Measurements from ENCODE around the gene DDX23.

The DDX23 gene

DNA sequence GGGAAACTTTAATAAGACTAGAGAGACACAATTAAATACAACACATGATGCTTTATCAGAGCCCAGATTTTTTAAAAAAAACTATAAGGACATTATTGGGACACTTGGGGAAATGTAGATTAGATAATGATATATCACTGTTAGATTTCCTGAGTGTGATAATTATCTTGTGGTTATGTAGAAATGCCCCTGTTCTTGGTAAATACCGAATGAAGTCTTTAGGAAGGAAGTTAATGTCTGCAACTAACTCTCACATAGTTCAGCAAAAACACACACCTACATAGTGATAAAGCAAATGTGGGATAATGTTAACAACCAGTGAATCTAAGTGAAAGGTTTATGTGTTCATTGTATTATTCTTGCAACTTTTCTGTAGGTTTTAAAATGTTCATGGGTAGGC, 48.3 kb downstream of the DDX23 start:
- no peak for DNase-seq (ENCODE audit: extremely low read depth, low read depth)
- TF ChIP-seq, protein P1, sequence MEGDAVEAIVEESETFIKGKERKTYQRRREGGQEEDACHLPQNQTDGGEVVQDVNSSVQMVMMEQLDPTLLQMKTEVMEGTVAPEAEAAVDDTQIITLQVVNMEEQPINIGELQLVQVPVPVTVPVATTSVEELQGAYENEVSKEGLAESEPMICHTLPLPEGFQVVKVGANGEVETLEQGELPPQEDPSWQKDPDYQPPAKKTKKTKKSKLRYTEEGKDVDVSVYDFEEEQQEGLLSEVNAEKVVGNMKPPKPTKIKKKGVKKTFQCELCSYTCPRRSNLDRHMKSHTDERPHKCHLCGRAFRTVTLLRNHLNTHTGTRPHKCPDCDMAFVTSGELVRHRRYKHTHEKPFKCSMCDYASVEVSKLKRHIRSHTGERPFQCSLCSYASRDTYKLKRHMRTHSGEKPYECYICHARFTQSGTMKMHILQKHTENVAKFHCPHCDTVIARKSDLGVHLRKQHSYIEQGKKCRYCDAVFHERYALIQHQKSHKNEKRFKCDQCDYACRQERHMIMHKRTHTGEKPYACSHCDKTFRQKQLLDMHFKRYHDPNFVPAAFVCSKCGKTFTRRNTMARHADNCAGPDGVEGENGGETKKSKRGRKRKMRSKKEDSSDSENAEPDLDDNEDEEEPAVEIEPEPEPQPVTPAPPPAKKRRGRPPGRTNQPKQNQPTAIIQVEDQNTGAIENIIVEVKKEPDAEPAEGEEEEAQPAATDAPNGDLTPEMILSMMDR (IDR thresholded peaks at IDR 0.05; ENCODE audit: low read depth, low read length): no peak

DNA sequence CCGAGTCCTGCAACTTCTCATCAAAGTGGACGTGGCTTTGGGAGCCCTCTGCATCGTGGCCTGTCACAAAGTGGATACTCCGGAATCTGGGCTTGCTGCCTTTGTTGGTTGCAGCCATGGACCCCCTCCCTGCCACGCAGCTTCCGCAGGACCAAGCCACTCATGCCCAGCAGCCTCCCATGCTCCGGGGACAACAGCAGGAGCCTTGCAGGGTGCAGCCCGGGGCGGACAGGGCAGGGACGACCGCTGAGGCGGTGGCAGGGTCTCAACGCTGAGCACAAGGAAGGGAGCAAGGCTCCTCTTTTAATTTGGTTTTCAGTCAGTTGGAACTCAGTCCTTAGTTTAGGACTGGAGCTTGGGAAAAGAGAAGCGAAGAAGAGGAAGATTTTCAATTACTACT, 51.0 kb downstream of the DDX23 start:
- TF ChIP-seq, protein P1 (IDR thresholded peaks at IDR 0.05; ENCODE audit: low read depth, low read length): no peak
- DNase-seq (ENCODE audit: extremely low read depth, low read depth): no peak

DNA sequence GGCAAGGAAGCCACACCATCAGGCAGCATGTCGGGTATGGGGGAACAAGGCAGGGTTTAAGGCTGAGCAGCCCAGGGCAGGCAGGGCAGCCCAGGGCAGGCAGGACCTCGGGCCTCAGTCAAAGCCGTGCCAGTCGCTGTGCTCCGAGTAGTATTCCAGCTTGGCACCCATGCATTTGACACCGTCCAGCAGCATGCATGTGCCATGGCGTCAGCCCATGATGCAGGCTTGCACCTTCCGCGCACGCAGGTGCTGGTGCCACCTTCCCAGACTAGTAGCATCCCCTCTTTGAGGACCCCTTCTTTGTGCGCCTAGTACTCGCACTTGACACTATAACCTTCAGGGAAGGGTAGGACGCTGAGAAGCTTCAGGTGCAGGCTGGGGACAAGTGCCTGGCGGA, 51.5 kb downstream of the DDX23 start:
- no peak for DNase-seq (ENCODE audit: extremely low read depth, low read depth)
- TF ChIP-seq, protein P1 (IDR thresholded peaks at IDR 0.05; ENCODE audit: low read depth, low read length): no peak

DNA sequence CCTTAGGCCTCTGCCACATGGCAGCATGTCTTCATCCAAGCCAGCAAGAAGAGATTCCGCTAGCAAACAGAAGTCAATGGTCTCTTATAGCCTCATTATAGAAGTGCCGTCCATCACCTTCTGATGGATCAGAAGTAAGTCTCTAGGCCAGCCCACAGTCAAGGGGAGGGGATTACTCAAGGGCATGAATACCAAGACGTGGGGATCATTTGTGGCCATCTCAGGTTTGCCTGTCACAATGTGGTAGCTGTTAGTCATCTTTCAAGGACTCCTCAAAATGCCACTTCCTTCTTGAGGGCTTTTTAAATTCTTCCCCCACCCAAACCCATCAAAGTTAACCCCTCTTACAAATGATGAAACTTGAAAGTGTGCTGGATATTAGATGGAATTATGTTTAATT, 55.0 kb downstream of the DDX23 start:
- TF ChIP-seq, protein P1 (IDR thresholded peaks at IDR 0.05; ENCODE audit: low read depth, low read length): no peak
- DNase-seq (ENCODE audit: extremely low read depth, low read depth): no peak

DNA sequence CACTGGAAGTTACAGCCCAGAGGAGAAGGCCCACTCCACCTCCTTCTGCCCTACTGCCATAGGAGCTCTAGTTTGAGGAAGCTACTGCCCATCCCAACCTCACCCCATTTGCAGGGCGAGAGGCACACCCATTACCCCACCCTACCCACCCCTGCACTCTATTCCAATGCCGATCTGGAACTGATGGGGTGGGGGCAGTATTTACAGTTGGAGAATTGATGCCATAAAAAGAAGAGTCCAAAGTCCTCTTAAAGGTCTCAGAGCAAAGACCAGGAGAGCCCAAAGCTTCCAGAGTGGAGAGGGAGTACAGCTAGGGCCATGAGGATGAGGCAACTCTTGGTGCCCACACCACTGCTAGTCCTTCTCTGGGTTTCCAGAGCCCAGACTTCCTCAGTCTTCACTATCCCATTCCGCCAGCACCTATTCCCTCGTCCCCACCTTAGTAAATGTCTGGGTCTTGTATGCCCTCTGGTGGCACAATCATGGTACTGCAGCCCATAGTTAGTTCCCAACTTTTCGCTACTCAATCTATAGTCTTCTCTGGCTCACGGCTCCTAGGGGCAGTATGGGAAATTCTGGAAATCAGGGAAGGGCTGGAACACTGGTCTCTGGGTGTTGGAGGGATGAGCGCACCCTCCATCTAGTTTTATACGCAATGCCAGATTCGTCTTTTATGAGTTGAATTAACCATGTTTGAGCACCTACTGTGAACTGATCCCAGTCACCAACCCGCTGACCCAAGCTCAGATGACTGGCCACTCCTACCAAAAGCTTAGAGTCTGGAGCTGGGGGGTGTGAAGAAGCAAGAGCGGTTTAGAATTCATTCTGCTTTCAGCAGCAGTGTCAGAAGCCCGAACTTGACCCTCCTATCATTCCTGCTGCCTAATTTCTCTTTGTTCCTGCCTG, 56.2 kb downstream of the DDX23 start:
- TF ChIP-seq, protein P1 (IDR thresholded peaks at IDR 0.05; ENCODE audit: low read depth, low read length): peak; percentile 96

DNA sequence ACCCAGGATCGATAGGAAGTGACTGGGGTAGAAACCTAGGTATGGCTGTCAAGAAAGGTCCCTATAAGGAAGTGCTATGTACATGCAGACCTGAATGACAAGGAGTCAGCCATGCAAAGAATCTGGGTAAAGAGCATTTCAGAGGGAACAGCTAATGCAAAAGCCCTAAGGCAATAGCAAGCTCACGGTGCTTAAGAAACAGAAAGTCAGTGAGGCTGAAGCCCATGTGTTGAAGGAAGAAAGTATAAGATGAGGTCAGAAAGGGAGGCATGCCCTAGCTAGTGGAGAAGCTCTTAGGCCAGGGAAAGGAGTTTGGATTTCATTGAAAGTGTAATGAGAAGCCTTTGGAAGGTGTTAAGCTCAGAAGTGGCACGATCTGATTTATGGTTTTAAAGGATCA, 57.1 kb downstream of the DDX23 start:
- TF ChIP-seq, protein P1 (IDR thresholded peaks at IDR 0.05; ENCODE audit: low read depth, low read length): no peak
- no peak for DNase-seq (ENCODE audit: extremely low read depth, low read depth)

More for the DNA sequence above, 56.2 kb downstream of the DDX23 start:
- peak; percentile 44 for DNase-seq (ENCODE audit: extremely low read depth, low read depth)

DNA sequence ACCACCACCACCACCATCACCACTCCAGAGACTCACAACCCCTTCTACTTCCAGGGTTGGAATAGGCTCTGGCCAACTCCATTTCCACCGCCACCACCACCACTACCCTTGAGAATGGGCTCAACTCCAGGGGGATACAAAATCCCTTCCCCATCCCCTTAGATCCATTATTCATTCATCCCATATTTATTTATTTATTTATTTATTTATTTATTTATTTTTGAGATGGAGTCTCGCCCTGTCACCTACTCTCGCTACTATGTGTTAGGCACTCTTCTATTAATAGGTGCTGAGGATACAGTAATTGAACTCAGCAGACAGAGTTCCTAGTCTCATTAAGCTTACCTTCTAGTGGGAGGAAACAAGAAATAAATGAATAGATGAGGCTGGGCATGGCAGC, 58.3 kb downstream of the DDX23 start:
- TF ChIP-seq, protein P1 (IDR thresholded peaks at IDR 0.05; ENCODE audit: low read depth, low read length): no peak
- DNase-seq (ENCODE audit: extremely low read depth, low read depth): no peak

Measured in AG09319 (cell line).